ENCODE results near the gene BABAM2. TPM values are rescaled to one million over a fixed set of nuclear protein-coding genes. Genes with fewer than 3 reads are reported as not detected.

Gene BABAM2
- total RNA-seq, 1 donor from 2014 or later: 43.5 TPM

DNA sequence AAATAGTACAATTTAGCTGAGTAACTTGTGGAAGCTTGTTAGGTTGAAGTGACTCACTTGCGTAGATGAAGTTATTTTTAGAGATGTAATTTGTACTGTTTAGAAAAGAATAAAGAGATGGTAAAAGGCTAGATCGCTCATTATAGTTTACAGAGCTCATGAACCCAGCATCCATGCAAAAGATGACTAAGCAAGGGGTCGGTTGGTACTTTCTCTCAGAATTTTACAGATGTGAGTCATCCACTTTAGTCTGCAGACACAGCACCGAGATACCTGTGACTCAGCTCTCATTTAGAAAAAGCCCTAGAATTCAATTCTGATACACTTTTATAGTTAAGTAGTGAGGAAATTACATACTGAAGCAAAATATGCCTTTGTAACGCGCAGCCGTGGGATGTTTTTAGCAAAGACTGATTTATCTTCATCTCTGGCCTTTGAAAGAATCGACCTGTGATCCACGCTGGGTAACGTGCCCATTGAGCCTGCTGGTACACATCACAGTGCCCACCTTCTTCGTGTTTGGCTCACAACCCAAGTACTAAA, 385.6 kb downstream of the BABAM2 start:
- TF ChIP-seq CTCF (IDR thresholded peaks at IDR 0.05; ENCODE audit: unreplicated experiment): no peak
- no peak overlapping the region for H3K27ac Mint-ChIP-seq
- no peaks in the 10 kb centered on the region for H3K9me3 Mint-ChIP-seq
- peaks cover 15% of the 10 kb centered on the region for H3K4me1 Mint-ChIP-seq
- peaks cover 7% of the 10 kb centered on the region for H3K36me3 Mint-ChIP-seq
- H3K27me3 Mint-ChIP-seq (ENCODE audit: low read depth): no peaks in the 10 kb centered on the region
- H3K4me3 Mint-ChIP-seq: no peak overlapping the region
- no peak for DNase-seq (ENCODE audit: low spot score in 2 of 2, unreplicated experiment in 2 of 2)

DNA sequence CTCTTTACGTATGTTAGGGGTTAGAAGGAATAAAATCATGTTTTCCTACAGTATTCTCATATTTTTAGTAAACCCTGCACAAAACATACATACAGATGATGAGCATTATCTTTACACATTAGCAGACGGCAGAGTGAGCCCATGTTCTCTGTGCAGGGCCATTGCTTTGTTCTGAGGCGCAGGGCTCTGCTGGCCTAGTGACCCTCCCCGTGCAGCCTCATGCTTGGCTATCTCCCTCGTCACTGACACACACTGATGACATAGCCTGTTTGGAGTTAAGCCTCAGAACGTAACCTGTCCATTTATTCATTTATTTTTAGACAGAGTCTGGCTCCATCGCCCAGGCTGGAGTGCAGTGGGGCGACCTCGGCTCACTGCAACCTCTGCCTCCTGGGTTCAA, 386.3 kb downstream of the BABAM2 start:
- DNase-seq (ENCODE audit: low spot score in 2 of 2, unreplicated experiment in 2 of 2): no peak
- no peak overlapping the region for H3K4me3 Mint-ChIP-seq
- peaks cover 11% of the 10 kb centered on the region for H3K4me1 Mint-ChIP-seq
- peaks cover 7% of the 10 kb centered on the region for H3K36me3 Mint-ChIP-seq
- H3K27me3 Mint-ChIP-seq (ENCODE audit: low read depth): no peaks in the 10 kb centered on the region
- no peaks in the 10 kb centered on the region for H3K9me3 Mint-ChIP-seq
- no peak for TF ChIP-seq CTCF (IDR thresholded peaks at IDR 0.05; ENCODE audit: unreplicated experiment)
- no peak overlapping the region for H3K27ac Mint-ChIP-seq

DNA sequence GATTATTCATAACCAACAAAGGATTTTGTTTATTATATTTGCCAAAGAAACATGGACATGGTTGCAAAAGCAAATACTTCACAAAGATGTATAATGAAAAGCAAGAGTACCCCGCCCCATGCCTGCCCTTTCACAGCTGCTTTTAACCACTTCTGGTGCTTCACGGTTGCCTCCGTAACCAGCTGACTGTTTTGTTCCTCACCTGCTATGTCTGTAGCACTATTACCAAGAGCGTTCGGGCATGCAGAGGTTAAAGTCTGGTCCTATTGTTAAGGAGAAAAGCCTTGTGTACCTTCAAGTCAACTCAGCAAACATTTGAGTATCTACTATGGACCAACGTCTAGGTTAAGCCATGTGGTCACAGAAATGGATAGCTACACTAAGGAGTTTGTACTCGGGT, 386.9 kb downstream of the BABAM2 start:
- Mint-ChIP-seq H3K4me3 (no peak overlapping the region), H3K9me3 (no peaks in the 10 kb centered on the region), H3K27me3 (ENCODE audit: low read depth) (no peaks in the 10 kb centered on the region), H3K36me3 (peaks cover 7% of the 10 kb centered on the region), H3K27ac (no peak overlapping the region), H3K4me1 (peaks cover 11% of the 10 kb centered on the region)
- no peak for TF ChIP-seq CTCF (IDR thresholded peaks at IDR 0.05; ENCODE audit: unreplicated experiment)
- DNase-seq (ENCODE audit: low spot score in 2 of 2, unreplicated experiment in 2 of 2): no peak

DNA sequence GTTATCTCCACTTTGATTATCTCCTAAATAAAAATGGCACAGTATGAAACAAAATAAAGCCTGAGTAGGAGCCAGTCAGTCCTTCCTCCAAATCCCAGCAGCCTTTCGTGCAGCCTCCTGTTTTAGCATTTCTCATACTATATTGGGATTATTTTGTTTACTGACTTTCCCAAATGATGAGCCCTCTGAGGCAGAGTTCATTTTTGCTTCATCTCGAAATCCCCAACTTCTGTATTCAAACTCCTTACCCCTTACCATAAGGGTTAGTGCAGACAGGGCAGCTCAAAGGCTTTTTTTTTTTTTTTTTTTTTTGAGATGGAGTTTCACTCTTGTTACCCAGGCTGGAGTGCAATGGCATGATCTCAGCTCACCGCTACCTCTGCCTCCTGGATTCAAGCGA, 388.8 kb downstream of the BABAM2 start:
- no peak for DNase-seq (ENCODE audit: low spot score in 2 of 2, unreplicated experiment in 2 of 2)
- H3K36me3 Mint-ChIP-seq: peaks cover 5% of the 10 kb centered on the region
- H3K27ac Mint-ChIP-seq: no peak overlapping the region
- no peak for TF ChIP-seq CTCF (IDR thresholded peaks at IDR 0.05; ENCODE audit: unreplicated experiment)
- H3K9me3 Mint-ChIP-seq: no peaks in the 10 kb centered on the region
- H3K4me1 Mint-ChIP-seq: peaks cover 14% of the 10 kb centered on the region
- no peak overlapping the region for H3K4me3 Mint-ChIP-seq
- no peaks in the 10 kb centered on the region for H3K27me3 Mint-ChIP-seq (ENCODE audit: low read depth)

GRCh38 chr2:28280619-28281018, 390.1 kb downstream of the BABAM2 start:
- H3K4me1 Mint-ChIP-seq: peaks cover 15% of the 10 kb centered on the region
- H3K27ac Mint-ChIP-seq: peak overlapping the region; percentile 72
- peaks cover 5% of the 10 kb centered on the region for H3K36me3 Mint-ChIP-seq
- no peaks in the 10 kb centered on the region for H3K27me3 Mint-ChIP-seq (ENCODE audit: low read depth)
- H3K4me3 Mint-ChIP-seq: no peak overlapping the region
- H3K9me3 Mint-ChIP-seq: no peaks in the 10 kb centered on the region
- DNase-seq (ENCODE audit: low spot score in 2 of 2, unreplicated experiment in 2 of 2): no peak
- TF ChIP-seq CTCF (IDR thresholded peaks at IDR 0.05; ENCODE audit: unreplicated experiment): no peak

DNA sequence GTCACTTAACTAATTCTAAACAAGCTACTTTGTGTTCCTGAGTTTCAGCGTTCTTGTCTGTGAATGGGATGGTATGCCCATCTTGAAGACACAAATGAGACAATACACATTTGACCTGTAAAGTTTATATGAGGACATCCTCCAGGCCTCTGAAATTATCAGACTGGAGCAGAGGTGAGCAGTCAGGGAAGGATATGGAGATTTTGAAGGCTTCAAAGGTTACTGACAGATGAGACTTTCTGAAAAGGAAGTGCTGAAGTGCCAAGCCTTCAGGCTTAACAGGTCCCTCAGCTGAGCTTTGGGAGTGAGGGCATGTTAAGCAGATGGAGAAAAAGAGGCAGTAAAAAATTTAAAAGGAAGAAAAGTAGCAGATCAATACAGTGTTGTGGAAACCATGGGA, 391.2 kb downstream of the BABAM2 start:
- peaks cover 17% of the 10 kb centered on the region for H3K4me1 Mint-ChIP-seq
- H3K27ac Mint-ChIP-seq: no peak overlapping the region
- TF ChIP-seq CTCF (IDR thresholded peaks at IDR 0.05; ENCODE audit: unreplicated experiment): no peak
- H3K4me3 Mint-ChIP-seq: no peak overlapping the region
- H3K36me3 Mint-ChIP-seq: peaks cover 5% of the 10 kb centered on the region
- H3K9me3 Mint-ChIP-seq: no peaks in the 10 kb centered on the region
- DNase-seq (ENCODE audit: low spot score in 2 of 2, unreplicated experiment in 2 of 2): no peak
- no peaks in the 10 kb centered on the region for H3K27me3 Mint-ChIP-seq (ENCODE audit: low read depth)

Data from mesothelial cell of epicardium (in vitro differentiated cells).